Measurements from ENCODE around the gene AAGAB.

- TF ChIP-seq REST (IDR thresholded peaks at IDR 0.05; ENCODE audit: borderline replicate concordance) (no peak), CTCF (IDR thresholded peaks at IDR 0.05; ENCODE audit: poor library complexity, severe bottlenecking) (no peak), POLR2AphosphoS5 (IDR thresholded peaks at IDR 0.05) (no peak), TAF1 (IDR thresholded peaks at IDR 0.05; ENCODE audit: low read depth) (no peak), SMC3 (conservative IDR thresholded peaks at IDR 0.05; ENCODE audit: poor library complexity) (no peak), EZH2 (IDR thresholded peaks at IDR 0.05; ENCODE audit: borderline replicate concordance, insufficient read depth, low read length, poor library complexity, severe bottlenecking) (no peak), EP300 (conservative IDR thresholded peaks at IDR 0.05; ENCODE audit: poor library complexity, severe bottlenecking) (no peak), MXI1 (conservative IDR thresholded peaks at IDR 0.05; ENCODE audit: poor library complexity, severe bottlenecking) (no peak), RAD21 (conservative IDR thresholded peaks at IDR 0.05) (no peak)
These were observed 74.4 kb downstream of the AAGAB start for GRCh38 chr15:67180035-67180434.

Data from neural cell (in vitro differentiated cells).